SK-N-SH (cell line): ENCODE results near the gene PKDCC. TPM values are rescaled to one million over a fixed set of nuclear protein-coding genes. Genes with fewer than 3 reads are reported as not detected.

Experiments used
- CTCF ChIA-PET: fragments of 300-600, 350-600 bp; formaldehyde crosslinking; extraction: SDS; loops from one replicate; lab custom pipeline; 2021; lab: Yijun Ruan, JAX
- POLR2A ChIA-PET: fragments of 350-600 bp; sonication (Branson Sonifier 250); formaldehyde crosslinking; extraction: SDS; loops from one replicate; lab custom pipeline; 2020; ENCODE audit warnings: antibody characterized with exemption, inconsistent platforms; lab: Yijun Ruan, JAX
- DNase-seq: peaks from one replicate; pipeline ENCODE4 v3.0.0; 2012
- H2AFZ ChIP-seq: fragments of 200-600 bp; sonication (generic); 2 replicates; pipeline ENCODE4 v1.8.1; 2016; ENCODE audit warnings: antibody characterized with exemption, mild to moderate bottlenecking, low read depth
- H3F3A ChIP-seq: fragments of 200-600 bp; sonication (generic); replicated peaks from 2 replicates; pipeline ENCODE3; 2016; ENCODE audit warnings: antibody characterized with exemption, mild to moderate bottlenecking; ENCODE audit not compliant: insufficient read depth
- H3K27ac ChIP-seq, 2 experiments: fragments of 200-500 bp in 1 of 2; fragments of 200-600 bp in 1 of 2; sonication (Bioruptor generic) in 1 of 2; sonication (generic), shearing (Covaris generic) in 1 of 2; 2 replicates each; pipeline versions ENCODE4 v1.5.1 to v1.6.1; 2014 to 2016; ENCODE audit warnings: low read depth in 2 of 2, inconsistent platforms in 1 of 2, low read length in 1 of 2, mild to moderate bottlenecking in 1 of 2, mixed read lengths in 1 of 2
- H3K27me3 ChIP-seq: fragments of 200-600 bp; sonication (generic), shearing (Covaris generic); 2 replicates; pipeline ENCODE4 v1.6.1; 2016; ENCODE audit warnings: mixed run types; ENCODE audit not compliant: insufficient read depth
- H3K36me3 ChIP-seq, 2 experiments: fragments of 200-500 bp in 1 of 2; fragments of 200-600 bp in 1 of 2; sonication (Bioruptor generic) in 1 of 2; sonication (generic) in 1 of 2; replicated peaks in 1 of 2; 2 replicates each; pipeline versions ENCODE3 to v1.5.1; 2014 to 2016; ENCODE audit warnings: low read length in 1 of 2, mild to moderate bottlenecking in 1 of 2; ENCODE audit not compliant: insufficient read depth in 2 of 2, control insufficient read depth in 1 of 2
- H3K4me1 ChIP-seq, 2 experiments: fragments of 200-500 bp in 1 of 2; fragments of 200-600 bp in 1 of 2; sonication (Bioruptor generic) in 1 of 2; sonication (generic), shearing (Covaris generic) in 1 of 2; 2 replicates each; pipeline versions ENCODE4 v1.5.1 to v1.6.1; 2014 to 2016; ENCODE audit warnings: low read depth in 1 of 2, low read length in 1 of 2, mixed run types in 1 of 2; ENCODE audit not compliant: insufficient read depth in 2 of 2, control insufficient read depth in 1 of 2
- H3K4me2 ChIP-seq: fragments of 200-600 bp; sonication (generic), shearing (Covaris generic); 2 replicates; pipeline ENCODE4 v1.6.1; 2017; ENCODE audit warnings: mixed run types
- H3K4me3 ChIP-seq, 2 experiments: fragments of 200-500 bp in 1 of 2; fragments of 200-600 bp in 1 of 2; sonication (Bioruptor generic) in 1 of 2; sonication (generic), shearing (Covaris generic) in 1 of 2; 2 replicates each; pipeline versions ENCODE4 v1.5.1 to v1.8.1; 2014 to 2016; ENCODE audit warnings: low read depth in 2 of 2, inconsistent platforms in 1 of 2, low read length in 1 of 2, mild to moderate bottlenecking in 1 of 2, mixed read lengths in 1 of 2, moderate library complexity in 1 of 2
- H3K79me2 ChIP-seq: fragments of 200-600 bp; sonication (generic); 2 replicates; pipeline ENCODE4 v1.8.1; 2017; ENCODE audit warnings: mild to moderate bottlenecking; ENCODE audit not compliant: insufficient read depth
- H3K9ac ChIP-seq: fragments of 200-600 bp; sonication (generic); 2 replicates; pipeline ENCODE4 v1.6.1; 2017; ENCODE audit warnings: mixed run types
- H3K9me2 ChIP-seq: fragments of 200-600 bp; sonication (generic); 2 replicates; pipeline ENCODE4 v1.6.1; 2017; ENCODE audit warnings: mixed run types
- H3K9me3 ChIP-seq: fragments of 200-600 bp; sonication (generic); 2 replicates; pipeline ENCODE4 v1.6.1; 2017; ENCODE audit warnings: mixed run types, mild to moderate bottlenecking, moderate library complexity
- H4K20me1 ChIP-seq: fragments of 200-600 bp; sonication (generic); 2 replicates; pipeline ENCODE4 v1.6.1; 2017; ENCODE audit warnings: mild to moderate bottlenecking, mixed run types; ENCODE audit not compliant: insufficient read depth
- ELF1 ChIP-seq: IDR thresholded peaks from 2 replicates; pipeline ENCODE4 v1.4.0; 2012
- EP300 ChIP-seq, 2 experiments: IDR thresholded peaks; 2 replicates each; pipeline versions ENCODE4 v1.4.0 to v1.6.1; 2012; ENCODE audit warnings: borderline replicate concordance in 1 of 2, low read depth in 1 of 2, low read length in 1 of 2
- FOSL2 ChIP-seq: IDR thresholded peaks from 2 replicates; pipeline ENCODE4 v1.4.0; 2012; ENCODE audit warnings: low read depth, mild to moderate bottlenecking, moderate library complexity, borderline replicate concordance
- FOXM1 ChIP-seq: IDR thresholded peaks from 2 replicates; pipeline ENCODE4 v1.4.0; 2012; ENCODE audit warnings: low read depth, mild to moderate bottlenecking
- GABPA ChIP-seq: IDR thresholded peaks from 2 replicates; pipeline ENCODE4 v1.4.0; 2012; ENCODE audit warnings: low read depth, mild to moderate bottlenecking
- MXI1 ChIP-seq: IDR thresholded peaks from 2 replicates; pipeline ENCODE4 v1.6.1; 2012; ENCODE audit warnings: mild to moderate bottlenecking, low read depth, low read length, improper control_type of control experiment
- NRF1 ChIP-seq: IDR thresholded peaks from 2 replicates; pipeline ENCODE4 v1.6.1; 2012; ENCODE audit warnings: low read depth, mild to moderate bottlenecking, low read length
- RCOR1 ChIP-seq: fragments of 150-350 bp; IDR thresholded peaks from 2 replicates; pipeline ENCODE4 v1.6.1; 2017; ENCODE audit warnings: antibody characterized with exemption, low read length
- TAF1 ChIP-seq: IDR thresholded peaks from 2 replicates; pipeline ENCODE4 v1.6.1; 2012; ENCODE audit warnings: low read depth, mild to moderate bottlenecking, low read length, moderate library complexity, borderline replicate concordance
- TCF12 ChIP-seq: IDR thresholded peaks from 2 replicates; pipeline ENCODE4 v1.4.0; 2012
- TEAD4 ChIP-seq: IDR thresholded peaks from 2 replicates; pipeline ENCODE4 v1.4.0; 2012; ENCODE audit warnings: mild to moderate bottlenecking, borderline replicate concordance; ENCODE audit not compliant: insufficient read depth
- WGBS: methylation state at CpG from one replicate; pipeline ENCODE4 v1.1.6; 2017; ENCODE audit warnings: low lambda C conversion rate; 5-methylcytosine and 5-hydroxymethylcytosine counted together
- polyA plus RNA-seq, 3 experiments: library from polyadenylated mRNA; depleted of rRNA; stranded (reverse); fragments of >200 nt; gene quantifications; 2 replicates each; pipeline ENCODE4 v1.2.3, GENCODE V29; 2012
- TF ChIP-seq, protein P1 (sequence below): IDR thresholded peaks from 2 replicates; pipeline ENCODE4 v1.4.0; 2012; ENCODE audit warnings: low read depth, borderline replicate concordance
- TF ChIP-seq, protein P2 (sequence below): fragments of 150-350 bp; IDR thresholded peaks from 2 replicates; pipeline ENCODE4 v1.6.1; 2016; ENCODE audit warnings: mild to moderate bottlenecking, low read depth, low read length
- TF ChIP-seq, protein P3 (sequence below): fragments of 200-600 bp; sonication (generic); IDR thresholded peaks from 2 replicates; pipeline ENCODE4 v1.6.1; 2017; ENCODE audit warnings: antibody characterized with exemption, mild to moderate bottlenecking, moderate library complexity
- TF ChIP-seq, protein P4 (sequence below): IDR thresholded peaks from 2 replicates; pipeline ENCODE4 v1.6.1; 2012; ENCODE audit warnings: mild to moderate bottlenecking, low read depth, low read length, moderate library complexity

PKDCC gene
- polyA plus RNA-seq, 1 of the 3 experiments (the other 2 are of a cell fraction) = 16.0 TPM

DNA sequence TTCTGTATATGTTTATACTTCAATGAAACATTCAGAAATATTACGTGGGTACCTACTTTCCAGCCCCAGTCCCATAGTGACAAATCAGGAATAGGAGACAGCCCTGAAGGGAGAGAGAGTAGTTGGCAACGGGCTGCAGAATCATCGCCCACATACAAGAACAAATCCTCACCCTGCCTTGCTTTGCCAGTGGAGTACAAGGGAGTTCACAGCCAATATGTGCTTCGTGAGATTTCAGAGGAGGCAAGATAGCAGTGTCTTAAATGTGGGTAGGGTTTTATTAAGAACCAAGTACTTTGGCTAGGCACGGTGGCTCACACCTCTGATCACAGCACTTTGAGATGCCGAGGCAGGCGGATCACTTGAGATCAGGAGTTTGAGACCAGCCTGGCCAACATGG is 40.3 kb upstream of the PKDCC start:
- H3K9me2 ChIP-seq = no peaks in the 10 kb centered on the region
- H4K20me1 ChIP-seq = no peaks in the 10 kb centered on the region
- H3K9me3 ChIP-seq = no peaks in the 10 kb centered on the region
- DNase-seq = no peak
- H3K79me2 ChIP-seq = no peaks in the 10 kb centered on the region
- H3K9ac ChIP-seq = no peak overlapping the region
- WGBS = 75% methylated on average over 7 of the region's 7 CpGs
- no peak overlapping the region for H3K27ac ChIP-seq
- TF ChIP-seq TAF1 (no peak), FOSL2 (no peak), MXI1 (no peak), TEAD4 (no peak), GABPA (no peak), EP300 (IDR thresholded peaks at IDR 0.05; ENCODE audit: borderline replicate concordance in 1 of 2, low read depth in 1 of 2, low read length in 1 of 2) (no peak), RCOR1 (no peak), TCF12 (no peak), NRF1 (no peak), ELF1 (no peak), FOXM1 (no peak)
- TF ChIP-seq, protein P1, sequence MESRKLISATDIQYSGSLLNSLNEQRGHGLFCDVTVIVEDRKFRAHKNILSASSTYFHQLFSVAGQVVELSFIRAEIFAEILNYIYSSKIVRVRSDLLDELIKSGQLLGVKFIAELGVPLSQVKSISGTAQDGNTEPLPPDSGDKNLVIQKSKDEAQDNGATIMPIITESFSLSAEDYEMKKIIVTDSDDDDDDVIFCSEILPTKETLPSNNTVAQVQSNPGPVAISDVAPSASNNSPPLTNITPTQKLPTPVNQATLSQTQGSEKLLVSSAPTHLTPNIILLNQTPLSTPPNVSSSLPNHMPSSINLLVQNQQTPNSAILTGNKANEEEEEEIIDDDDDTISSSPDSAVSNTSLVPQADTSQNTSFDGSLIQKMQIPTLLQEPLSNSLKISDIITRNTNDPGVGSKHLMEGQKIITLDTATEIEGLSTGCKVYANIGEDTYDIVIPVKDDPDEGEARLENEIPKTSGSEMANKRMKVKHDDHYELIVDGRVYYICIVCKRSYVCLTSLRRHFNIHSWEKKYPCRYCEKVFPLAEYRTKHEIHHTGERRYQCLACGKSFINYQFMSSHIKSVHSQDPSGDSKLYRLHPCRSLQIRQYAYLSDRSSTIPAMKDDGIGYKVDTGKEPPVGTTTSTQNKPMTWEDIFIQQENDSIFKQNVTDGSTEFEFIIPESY = no peak
- TF ChIP-seq, protein P2, sequence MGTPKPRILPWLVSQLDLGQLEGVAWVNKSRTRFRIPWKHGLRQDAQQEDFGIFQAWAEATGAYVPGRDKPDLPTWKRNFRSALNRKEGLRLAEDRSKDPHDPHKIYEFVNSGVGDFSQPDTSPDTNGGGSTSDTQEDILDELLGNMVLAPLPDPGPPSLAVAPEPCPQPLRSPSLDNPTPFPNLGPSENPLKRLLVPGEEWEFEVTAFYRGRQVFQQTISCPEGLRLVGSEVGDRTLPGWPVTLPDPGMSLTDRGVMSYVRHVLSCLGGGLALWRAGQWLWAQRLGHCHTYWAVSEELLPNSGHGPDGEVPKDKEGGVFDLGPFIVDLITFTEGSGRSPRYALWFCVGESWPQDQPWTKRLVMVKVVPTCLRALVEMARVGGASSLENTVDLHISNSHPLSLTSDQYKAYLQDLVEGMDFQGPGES = no peak
- TF ChIP-seq, protein P3, sequence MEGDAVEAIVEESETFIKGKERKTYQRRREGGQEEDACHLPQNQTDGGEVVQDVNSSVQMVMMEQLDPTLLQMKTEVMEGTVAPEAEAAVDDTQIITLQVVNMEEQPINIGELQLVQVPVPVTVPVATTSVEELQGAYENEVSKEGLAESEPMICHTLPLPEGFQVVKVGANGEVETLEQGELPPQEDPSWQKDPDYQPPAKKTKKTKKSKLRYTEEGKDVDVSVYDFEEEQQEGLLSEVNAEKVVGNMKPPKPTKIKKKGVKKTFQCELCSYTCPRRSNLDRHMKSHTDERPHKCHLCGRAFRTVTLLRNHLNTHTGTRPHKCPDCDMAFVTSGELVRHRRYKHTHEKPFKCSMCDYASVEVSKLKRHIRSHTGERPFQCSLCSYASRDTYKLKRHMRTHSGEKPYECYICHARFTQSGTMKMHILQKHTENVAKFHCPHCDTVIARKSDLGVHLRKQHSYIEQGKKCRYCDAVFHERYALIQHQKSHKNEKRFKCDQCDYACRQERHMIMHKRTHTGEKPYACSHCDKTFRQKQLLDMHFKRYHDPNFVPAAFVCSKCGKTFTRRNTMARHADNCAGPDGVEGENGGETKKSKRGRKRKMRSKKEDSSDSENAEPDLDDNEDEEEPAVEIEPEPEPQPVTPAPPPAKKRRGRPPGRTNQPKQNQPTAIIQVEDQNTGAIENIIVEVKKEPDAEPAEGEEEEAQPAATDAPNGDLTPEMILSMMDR = no peak
- TF ChIP-seq, protein P4, sequence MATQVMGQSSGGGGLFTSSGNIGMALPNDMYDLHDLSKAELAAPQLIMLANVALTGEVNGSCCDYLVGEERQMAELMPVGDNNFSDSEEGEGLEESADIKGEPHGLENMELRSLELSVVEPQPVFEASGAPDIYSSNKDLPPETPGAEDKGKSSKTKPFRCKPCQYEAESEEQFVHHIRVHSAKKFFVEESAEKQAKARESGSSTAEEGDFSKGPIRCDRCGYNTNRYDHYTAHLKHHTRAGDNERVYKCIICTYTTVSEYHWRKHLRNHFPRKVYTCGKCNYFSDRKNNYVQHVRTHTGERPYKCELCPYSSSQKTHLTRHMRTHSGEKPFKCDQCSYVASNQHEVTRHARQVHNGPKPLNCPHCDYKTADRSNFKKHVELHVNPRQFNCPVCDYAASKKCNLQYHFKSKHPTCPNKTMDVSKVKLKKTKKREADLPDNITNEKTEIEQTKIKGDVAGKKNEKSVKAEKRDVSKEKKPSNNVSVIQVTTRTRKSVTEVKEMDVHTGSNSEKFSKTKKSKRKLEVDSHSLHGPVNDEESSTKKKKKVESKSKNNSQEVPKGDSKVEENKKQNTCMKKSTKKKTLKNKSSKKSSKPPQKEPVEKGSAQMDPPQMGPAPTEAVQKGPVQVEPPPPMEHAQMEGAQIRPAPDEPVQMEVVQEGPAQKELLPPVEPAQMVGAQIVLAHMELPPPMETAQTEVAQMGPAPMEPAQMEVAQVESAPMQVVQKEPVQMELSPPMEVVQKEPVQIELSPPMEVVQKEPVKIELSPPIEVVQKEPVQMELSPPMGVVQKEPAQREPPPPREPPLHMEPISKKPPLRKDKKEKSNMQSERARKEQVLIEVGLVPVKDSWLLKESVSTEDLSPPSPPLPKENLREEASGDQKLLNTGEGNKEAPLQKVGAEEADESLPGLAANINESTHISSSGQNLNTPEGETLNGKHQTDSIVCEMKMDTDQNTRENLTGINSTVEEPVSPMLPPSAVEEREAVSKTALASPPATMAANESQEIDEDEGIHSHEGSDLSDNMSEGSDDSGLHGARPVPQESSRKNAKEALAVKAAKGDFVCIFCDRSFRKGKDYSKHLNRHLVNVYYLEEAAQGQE = no peak
- H3K36me3 ChIP-seq = no peaks in the 10 kb centered on the region
- no peak overlapping the region for H3K4me2 ChIP-seq
- H3K27me3 ChIP-seq = no peaks in the 10 kb centered on the region
- POLR2A ChIA-PET = no interaction called here
- no peak overlapping the region for H3K4me3 ChIP-seq
- no peaks in the 10 kb centered on the region for H3F3A ChIP-seq
- H3K4me1 ChIP-seq = peaks cover 3 to 11% of the 10 kb centered on the region in 2 experiments; a peak in 2 of 4 replicates
- CTCF ChIA-PET = no interaction called here
- no peak overlapping the region for H2AFZ ChIP-seq
